ENCODE results near the gene CPNE4.

Gene CPNE4

DNA sequence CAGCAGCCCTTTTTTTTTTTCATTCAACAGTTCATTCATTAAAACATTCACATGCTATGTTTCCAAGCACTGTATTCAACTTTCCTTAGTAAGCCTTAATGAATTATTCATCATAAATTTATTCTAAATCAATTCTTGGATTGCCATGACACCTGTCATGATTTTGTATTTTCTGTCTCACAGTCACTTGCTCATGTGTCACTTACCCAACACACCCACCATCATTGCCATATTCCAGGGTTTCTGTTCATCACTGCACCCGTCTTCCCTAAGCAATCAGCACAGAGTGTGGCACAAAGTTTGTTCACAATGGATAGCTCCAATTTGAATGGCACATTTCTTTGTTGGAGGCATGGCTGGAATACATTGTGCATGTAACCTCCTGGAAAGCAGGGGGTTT lies 27.2 kb downstream of the CPNE4 start:
- in situ Hi-C loops (cut with HindIII; ENCODE audit: low pct_unique_long_range_greater_than_20kb, low sequenced_read_pairs) = no loop called here
- no peak for TF ChIP-seq JUND (IDR thresholded peaks at IDR 0.05; ENCODE audit: low read depth)
- DNase-seq (ENCODE audit: low read depth in 1 of 2, low spot score in 1 of 2) = no peak

GRCh38 chr3:132006605-132007204 lies 28.1 kb downstream of the CPNE4 start:
- no peak for TF ChIP-seq JUND (IDR thresholded peaks at IDR 0.05; ENCODE audit: low read depth)
- peak in 1 of 2 experiments; percentile 33 for DNase-seq (ENCODE audit: low read depth in 1 of 2, low spot score in 1 of 2)
- in situ Hi-C loops (cut with HindIII; ENCODE audit: low pct_unique_long_range_greater_than_20kb, low sequenced_read_pairs) = no loop called here

- no peak for DNase-seq (ENCODE audit: low read depth in 1 of 2, low spot score in 1 of 2)
- in situ Hi-C loops (cut with HindIII; ENCODE audit: low pct_unique_long_range_greater_than_20kb, low sequenced_read_pairs) = no loop called here
- TF ChIP-seq JUND (IDR thresholded peaks at IDR 0.05; ENCODE audit: low read depth) = no peak
These were observed 30.2 kb downstream of the CPNE4 start for GRCh38 chr3:132004571-132004970.

DNA sequence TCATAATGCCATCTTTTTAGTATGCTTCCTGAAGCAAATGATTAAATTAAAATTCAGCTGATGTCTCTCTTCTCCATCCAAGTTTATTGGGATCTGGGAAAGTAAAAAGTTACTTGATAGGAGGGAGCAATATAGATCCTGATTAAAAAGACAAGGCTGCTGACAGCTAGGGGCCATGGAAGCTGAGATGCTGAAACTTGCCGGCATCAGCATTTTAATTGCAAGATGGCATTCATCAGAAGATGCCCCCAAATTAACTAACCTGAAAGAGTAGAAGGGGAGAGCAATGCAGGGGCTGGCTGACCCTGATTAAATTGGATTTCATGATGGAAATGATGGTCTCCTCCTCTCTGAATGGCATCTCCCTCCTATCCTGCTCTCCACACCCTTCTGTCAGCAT lies 31.1 kb downstream of the CPNE4 start:
- no peak for TF ChIP-seq JUND (IDR thresholded peaks at IDR 0.05; ENCODE audit: low read depth)
- in situ Hi-C loops (cut with HindIII; ENCODE audit: low pct_unique_long_range_greater_than_20kb, low sequenced_read_pairs) = no loop called here
- DNase-seq (ENCODE audit: low read depth in 1 of 2, low spot score in 1 of 2) = no peak

GRCh38 chr3:132001999-132002398 lies 32.8 kb downstream of the CPNE4 start:
- TF ChIP-seq JUND (IDR thresholded peaks at IDR 0.05; ENCODE audit: low read depth) = no peak
- in situ Hi-C loops (cut with HindIII; ENCODE audit: low pct_unique_long_range_greater_than_20kb, low sequenced_read_pairs) = no loop called here
- DNase-seq (ENCODE audit: low read depth in 1 of 2, low spot score in 1 of 2) = no peak

- TF ChIP-seq JUND (IDR thresholded peaks at IDR 0.05; ENCODE audit: low read depth) = no peak
- in situ Hi-C loops (cut with HindIII; ENCODE audit: low pct_unique_long_range_greater_than_20kb, low sequenced_read_pairs) = no loop called here
- no peak for DNase-seq (ENCODE audit: low read depth in 1 of 2, low spot score in 1 of 2)
These were observed 33.8 kb downstream of the CPNE4 start for GRCh38 chr3:132001036-132001435.

DNA sequence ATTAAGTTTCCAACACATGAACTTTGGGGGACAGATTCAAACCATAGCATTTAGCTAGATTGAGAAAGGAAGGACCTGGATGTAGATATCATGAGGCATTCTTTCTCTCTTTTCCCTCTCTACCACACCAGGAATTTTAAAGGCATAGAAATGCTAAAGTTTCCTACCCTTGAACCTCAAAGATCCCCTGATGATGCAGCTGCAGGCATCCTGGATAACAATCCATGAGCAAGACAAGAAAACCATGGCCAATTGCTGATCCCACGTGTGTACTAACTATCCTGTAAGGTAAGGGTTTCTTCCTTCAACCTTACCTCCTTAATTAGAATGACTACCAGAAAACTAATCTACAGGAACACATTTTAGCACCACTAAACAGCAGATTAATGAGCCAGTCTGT lies 36.8 kb downstream of the CPNE4 start:
- in situ Hi-C loops (cut with HindIII; ENCODE audit: low pct_unique_long_range_greater_than_20kb, low sequenced_read_pairs) = no loop called here
- no peak for TF ChIP-seq JUND (IDR thresholded peaks at IDR 0.05; ENCODE audit: low read depth)
- DNase-seq (ENCODE audit: low read depth in 1 of 2, low spot score in 1 of 2) = no peak

DNA sequence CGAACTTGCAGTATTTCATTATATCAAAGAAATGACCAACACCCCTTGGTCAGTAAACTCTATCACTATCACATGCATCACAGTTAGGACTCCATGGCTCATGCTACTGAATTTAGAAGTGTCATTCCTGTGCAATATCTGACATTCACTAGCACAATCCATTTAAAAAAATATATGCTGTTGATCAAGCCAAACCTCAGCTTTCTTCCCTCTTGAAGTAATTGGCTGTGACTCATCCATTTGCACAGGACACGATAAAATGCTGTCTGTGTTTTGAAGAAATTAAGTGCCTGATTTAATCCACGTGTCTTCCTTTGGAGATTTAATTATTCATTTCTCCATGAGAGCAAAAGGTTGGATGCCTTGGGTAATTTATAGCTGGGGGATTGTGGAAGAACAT lies 38.9 kb downstream of the CPNE4 start:
- no peak for DNase-seq (ENCODE audit: low read depth in 1 of 2, low spot score in 1 of 2)
- TF ChIP-seq JUND (IDR thresholded peaks at IDR 0.05; ENCODE audit: low read depth) = no peak
- in situ Hi-C loops (cut with HindIII; ENCODE audit: low pct_unique_long_range_greater_than_20kb, low sequenced_read_pairs) = no loop called here

GRCh38 chr3:131989318-131989717 lies 45.5 kb downstream of the CPNE4 start:
- in situ Hi-C loops (cut with HindIII; ENCODE audit: low pct_unique_long_range_greater_than_20kb, low sequenced_read_pairs) = no loop called here
- TF ChIP-seq JUND (IDR thresholded peaks at IDR 0.05; ENCODE audit: low read depth) = no peak
- no peak for DNase-seq (ENCODE audit: low read depth in 1 of 2, low spot score in 1 of 2)

GRCh38 chr3:131988209-131988608 lies 46.6 kb downstream of the CPNE4 start:
- TF ChIP-seq JUND (IDR thresholded peaks at IDR 0.05; ENCODE audit: low read depth) = no peak
- in situ Hi-C loops (cut with HindIII; ENCODE audit: low pct_unique_long_range_greater_than_20kb, low sequenced_read_pairs) = no loop called here
- DNase-seq (ENCODE audit: low read depth in 1 of 2, low spot score in 1 of 2) = no peak

- in situ Hi-C loops (cut with HindIII; ENCODE audit: low pct_unique_long_range_greater_than_20kb, low sequenced_read_pairs) = no loop called here
- no peak for TF ChIP-seq JUND (IDR thresholded peaks at IDR 0.05; ENCODE audit: low read depth)
These were observed 51.1 kb downstream of the CPNE4 start for GRCh38 chr3:131983689-131984088.

GRCh38 chr3:131981323-131981722 lies 53.5 kb downstream of the CPNE4 start:
- no peak for TF ChIP-seq JUND (IDR thresholded peaks at IDR 0.05; ENCODE audit: low read depth)
- in situ Hi-C loops (cut with HindIII; ENCODE audit: low pct_unique_long_range_greater_than_20kb, low sequenced_read_pairs) = no loop called here
- DNase-seq (ENCODE audit: low read depth in 1 of 2, low spot score in 1 of 2) = no peak

More at GRCh38 chr3:131983689-131984088, 51.1 kb downstream of the CPNE4 start:
- no peak for DNase-seq (ENCODE audit: low read depth in 1 of 2, low spot score in 1 of 2)

- no peak for DNase-seq (ENCODE audit: low read depth in 1 of 2, low spot score in 1 of 2)
- no peak for TF ChIP-seq JUND (IDR thresholded peaks at IDR 0.05; ENCODE audit: low read depth)
- in situ Hi-C loops (cut with HindIII; ENCODE audit: low pct_unique_long_range_greater_than_20kb, low sequenced_read_pairs) = no loop called here
These were observed 58.4 kb downstream of the CPNE4 start for GRCh38 chr3:131976448-131976847.

GRCh38 chr3:131975047-131975446 lies 59.8 kb downstream of the CPNE4 start:
- in situ Hi-C loops (cut with HindIII; ENCODE audit: low pct_unique_long_range_greater_than_20kb, low sequenced_read_pairs) = no loop called here
- DNase-seq (ENCODE audit: low read depth in 1 of 2, low spot score in 1 of 2) = no peak
- no peak for TF ChIP-seq JUND (IDR thresholded peaks at IDR 0.05; ENCODE audit: low read depth)
